ENCODE results near the gene CA11.
"Not testable (repeated sequence)": the region's sequence is repeated elsewhere in the genome, so short reads cannot be mapped to it uniquely, and the experiment has no call there.

The CA11 gene

DNA sequence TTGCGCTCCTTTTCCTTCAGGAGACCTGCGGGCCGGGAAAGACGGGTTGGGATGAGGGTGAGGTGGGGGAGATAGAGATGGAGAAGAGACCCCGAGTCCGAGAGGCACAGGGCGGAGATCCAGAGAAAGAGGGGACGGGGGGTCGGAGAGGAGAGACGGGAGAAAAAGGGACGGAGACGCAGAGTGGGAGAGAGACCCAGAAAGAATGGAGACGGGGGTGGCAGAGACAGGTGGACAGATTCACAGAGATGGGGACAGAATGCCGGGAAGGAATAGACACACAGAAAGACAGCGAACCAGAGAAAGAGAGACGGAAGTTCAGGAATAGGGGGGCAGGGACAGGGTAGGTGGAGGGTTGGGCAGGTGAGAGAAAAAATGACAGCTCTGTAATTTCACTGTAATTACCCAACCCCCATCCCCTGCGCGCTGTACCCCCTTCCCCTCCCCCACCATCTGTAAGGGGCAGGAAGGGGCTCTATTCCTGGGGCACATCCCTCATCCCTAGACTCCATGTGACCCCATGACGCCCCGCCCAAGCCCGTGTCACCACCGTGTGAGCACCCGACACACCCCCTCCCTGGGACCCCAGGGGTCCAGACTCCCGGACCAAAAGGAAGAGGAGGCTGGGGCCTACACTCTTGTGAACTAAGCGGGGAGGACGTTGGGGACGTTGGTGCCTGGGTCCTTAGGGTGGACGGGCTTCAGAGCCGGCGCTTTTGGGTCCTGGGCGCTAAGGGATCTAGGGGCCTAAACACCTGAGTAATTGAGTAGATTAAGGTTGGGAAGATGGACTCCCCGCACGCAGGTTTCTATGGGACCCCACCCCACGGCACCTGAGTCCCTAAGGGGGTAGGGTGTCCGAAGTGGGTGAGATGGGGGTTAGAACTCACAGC lies 9.8 kb downstream of the CA11 start:
- peak; percentile 17 for DNase-seq (ENCODE audit: low read depth)
- TF ChIP-seq CTCF (IDR thresholded peaks at IDR 0.05; ENCODE audit: insufficient read depth, low read depth, low read length, missing control alignments): no peak
- peak overlapping the region; percentile 73 for H3K4me3 ChIP-seq (ENCODE audit: low read depth, low read length)

DNA sequence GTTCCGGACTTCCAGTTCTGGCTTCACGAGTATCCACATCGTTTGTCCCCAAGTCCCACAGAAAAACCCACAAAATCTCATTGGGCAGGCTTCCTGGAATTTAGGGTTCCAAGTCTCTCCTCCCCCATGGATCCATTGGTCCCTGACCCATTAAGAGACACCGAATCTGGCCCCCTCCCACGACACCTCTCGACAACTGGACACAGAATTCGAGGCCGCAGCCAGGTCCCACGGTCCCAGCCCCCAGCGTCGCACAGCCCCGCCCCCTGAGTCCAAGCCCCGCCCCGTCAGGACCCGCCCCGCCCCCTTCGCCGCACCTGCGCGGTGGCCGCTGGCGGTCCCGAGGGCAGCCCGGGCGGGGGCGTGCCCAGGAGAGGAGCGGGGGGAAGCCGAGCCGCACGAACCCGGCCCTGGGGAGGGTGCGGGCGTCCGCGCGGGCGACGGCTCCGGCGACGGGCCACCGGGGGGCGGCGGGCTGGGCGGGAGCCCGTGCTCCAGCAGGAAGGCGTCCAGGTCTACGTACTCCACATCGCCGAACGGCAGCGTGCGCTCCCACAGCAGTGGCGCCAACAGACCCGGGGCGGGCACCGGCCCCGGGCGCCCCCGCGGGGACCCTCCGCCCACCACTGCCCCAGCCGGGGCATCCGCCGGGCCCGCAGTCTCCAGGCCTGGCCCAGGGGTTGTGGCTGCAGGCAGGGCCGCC lies 10.6 kb downstream of the CA11 start:
- H3K4me3 ChIP-seq (ENCODE audit: low read depth, low read length): peak overlapping the region; percentile 73
- peak; percentile 82 for DNase-seq (ENCODE audit: low read depth)
- TF ChIP-seq CTCF (IDR thresholded peaks at IDR 0.05; ENCODE audit: insufficient read depth, low read depth, low read length, missing control alignments): no peak

DNA sequence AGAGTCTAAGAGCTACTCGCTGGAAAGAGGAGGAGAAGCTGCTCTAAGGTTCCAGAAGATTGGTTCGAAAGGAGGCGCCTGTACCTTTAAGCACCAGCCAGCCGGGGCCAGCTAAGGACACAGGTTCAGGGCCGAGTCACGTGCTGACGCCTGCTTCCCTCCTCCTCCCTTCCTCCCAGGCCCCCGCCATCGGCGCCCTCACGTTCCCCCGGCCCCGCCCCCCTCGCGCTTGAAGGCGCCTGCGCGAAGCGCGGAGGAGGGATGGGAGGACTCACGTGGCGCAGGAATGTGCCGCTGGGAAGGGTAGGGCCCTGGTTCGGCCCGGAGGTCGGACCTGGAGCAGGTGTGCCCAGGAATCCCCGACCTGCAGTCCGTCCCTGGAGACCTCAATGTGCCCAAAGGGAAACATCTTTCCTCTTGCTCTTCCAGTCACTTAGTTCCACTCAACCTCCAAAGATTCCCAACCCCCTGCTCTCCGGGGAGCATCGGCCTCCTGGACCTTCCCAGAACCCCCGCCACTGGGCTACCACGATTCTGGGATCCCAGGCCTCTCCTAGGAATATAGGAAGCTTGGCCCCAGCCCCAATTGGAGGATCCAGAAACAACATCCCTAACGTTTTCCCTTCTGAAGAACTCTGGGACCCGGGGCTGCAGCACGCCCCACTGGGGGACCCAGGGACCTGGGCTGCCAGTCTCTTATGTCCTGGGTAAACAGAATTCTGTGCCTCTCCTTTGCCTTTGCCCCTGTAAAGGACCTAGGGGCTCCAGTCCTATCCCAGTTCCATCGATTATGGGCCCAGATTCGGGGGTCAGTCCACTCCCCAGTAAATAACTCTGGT lies 11.3 kb downstream of the CA11 start:
- H3K4me3 ChIP-seq (ENCODE audit: low read depth, low read length): peak overlapping the region; percentile 65
- DNase-seq (ENCODE audit: low read depth): peak; percentile 98

GRCh38 chr19:48634036-48634342 lies 12.0 kb downstream of the CA11 start:
- H3K4me3 ChIP-seq (ENCODE audit: low read depth, low read length): peak overlapping the region; percentile 55
- no peak for DNase-seq (ENCODE audit: low read depth)
- no peak for TF ChIP-seq CTCF (IDR thresholded peaks at IDR 0.05; ENCODE audit: insufficient read depth, low read depth, low read length, missing control alignments)

More for the DNA sequence above, 11.3 kb downstream of the CA11 start:
- TF ChIP-seq CTCF (IDR thresholded peaks at IDR 0.05; ENCODE audit: insufficient read depth, low read depth, low read length, missing control alignments): no peak

GRCh38 chr19:48633148-48634035 lies 12.6 kb downstream of the CA11 start:
- peak overlapping the region; percentile 55 for H3K4me3 ChIP-seq (ENCODE audit: low read depth, low read length)
- TF ChIP-seq CTCF (IDR thresholded peaks at IDR 0.05; ENCODE audit: insufficient read depth, low read depth, low read length, missing control alignments): no peak
- DNase-seq (ENCODE audit: low read depth): peak; percentile 31

DNA sequence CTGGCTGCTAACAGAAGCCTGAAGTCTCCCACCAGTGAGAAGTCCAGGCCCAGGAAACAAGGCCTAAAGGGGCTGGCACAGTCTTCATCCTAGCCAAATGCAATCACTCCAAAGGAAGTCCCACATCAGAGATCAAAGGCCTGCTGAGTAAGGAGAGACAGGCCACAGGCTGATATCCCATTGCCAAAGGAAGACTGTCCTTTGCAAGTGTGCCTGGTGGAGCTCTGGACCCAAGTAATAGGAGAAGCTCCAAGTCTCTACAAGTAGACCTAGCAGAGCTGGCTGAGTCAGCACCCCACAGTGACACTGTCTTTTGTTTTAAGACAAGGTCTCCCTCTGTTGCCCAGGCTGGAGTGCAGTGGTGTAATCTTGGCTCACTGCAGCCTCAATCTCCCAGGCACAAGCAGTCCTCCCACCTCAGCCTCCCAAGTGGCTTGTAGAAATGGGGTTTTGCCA lies 13.3 kb downstream of the CA11 start:
- no peak for TF ChIP-seq CTCF (IDR thresholded peaks at IDR 0.05; ENCODE audit: insufficient read depth, low read depth, low read length, missing control alignments)
- no peak for DNase-seq (ENCODE audit: low read depth)
- no peak overlapping the region for H3K4me3 ChIP-seq (ENCODE audit: low read depth, low read length)

DNA sequence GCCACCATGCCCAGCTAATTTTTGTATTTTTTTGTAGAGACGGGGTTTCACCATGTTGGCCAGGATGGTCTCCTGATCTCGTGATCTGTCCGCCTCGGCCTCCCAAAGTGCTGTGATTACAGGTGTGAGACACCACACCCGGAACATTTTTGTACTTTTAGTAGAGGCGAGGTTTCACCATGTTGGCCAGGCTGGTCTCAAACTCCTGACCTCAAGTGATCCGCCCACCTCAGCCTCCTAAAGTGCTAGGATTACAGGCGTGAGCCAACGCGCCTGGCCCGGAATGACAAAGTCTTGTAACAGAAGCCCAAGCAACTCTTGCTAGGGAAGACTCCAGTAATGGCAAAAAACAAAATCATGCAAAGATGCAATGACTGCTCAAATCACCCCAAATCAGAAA lies 13.7 kb downstream of the CA11 start:
- not testable (repeated sequence) for H3K4me3 ChIP-seq (ENCODE audit: low read depth, low read length)

More for the DNA sequence above, 13.7 kb downstream of the CA11 start:
- DNase-seq (ENCODE audit: low read depth): not testable (repeated sequence)
